ENCODE data around the gene MITF. TPM values are rescaled to one million over a fixed set of nuclear protein-coding genes. Genes with fewer than 3 reads are reported as not detected.

MITF gene
- total RNA-seq, 1 donor from 2014 or later, result 19.4 TPM

- Mint-ChIP-seq H3K4me3 (ENCODE audit: low read depth) (no peak overlapping the region), H3K9me3 (ENCODE audit: low read depth) (peaks cover 3% of the 10 kb centered on the region), H3K27me3 (no peaks in the 10 kb centered on the region), H3K4me1 (ENCODE audit: low read depth) (peaks cover 36% of the 10 kb centered on the region), H3K27ac (peak overlapping the region; percentile 32), H3K36me3 (ENCODE audit: insufficient read depth) (peaks cover 5% of the 10 kb centered on the region)
- no peak for TF ChIP-seq CTCF (IDR thresholded peaks at IDR 0.05; ENCODE audit: unreplicated experiment)
- DNase-seq (ENCODE audit: low spot score, unreplicated experiment), result no peak
Measured at GRCh38 chr3:69864766-69865165, 125.5 kb downstream of the MITF start.

GRCh38 chr3:69865925-69866679, 126.8 kb downstream of the MITF start:
- peaks cover 3% of the 10 kb centered on the region for H3K9me3 Mint-ChIP-seq (ENCODE audit: low read depth)
- no peak for TF ChIP-seq CTCF (IDR thresholded peaks at IDR 0.05; ENCODE audit: unreplicated experiment)
- peak; percentile 13 for DNase-seq (ENCODE audit: low spot score, unreplicated experiment)
- H3K36me3 Mint-ChIP-seq (ENCODE audit: insufficient read depth), result peaks cover 4% of the 10 kb centered on the region
- H3K4me3 Mint-ChIP-seq (ENCODE audit: low read depth), result peak overlapping the region; percentile 80
- H3K4me1 Mint-ChIP-seq (ENCODE audit: low read depth), result peaks cover 38% of the 10 kb centered on the region
- peak overlapping the region; percentile 94 for H3K27ac Mint-ChIP-seq
- no peaks in the 10 kb centered on the region for H3K27me3 Mint-ChIP-seq

- peaks cover 3% of the 10 kb centered on the region for H3K9me3 Mint-ChIP-seq (ENCODE audit: low read depth)
- H3K27ac Mint-ChIP-seq, result peak overlapping the region; percentile 94
- H3K36me3 Mint-ChIP-seq (ENCODE audit: insufficient read depth), result peaks cover 4% of the 10 kb centered on the region
- no peaks in the 10 kb centered on the region for H3K27me3 Mint-ChIP-seq
- TF ChIP-seq CTCF (IDR thresholded peaks at IDR 0.05; ENCODE audit: unreplicated experiment), result no peak
- DNase-seq (ENCODE audit: low spot score, unreplicated experiment), result no peak
- peak overlapping the region; percentile 80 for H3K4me3 Mint-ChIP-seq (ENCODE audit: low read depth)
- H3K4me1 Mint-ChIP-seq (ENCODE audit: low read depth), result peaks cover 40% of the 10 kb centered on the region
Measured at GRCh38 chr3:69866988-69867720, 127.9 kb downstream of the MITF start.

GRCh38 chr3:69867941-69868505, 128.8 kb downstream of the MITF start:
- Mint-ChIP-seq H3K9me3 (ENCODE audit: low read depth) (peaks cover 3% of the 10 kb centered on the region), H3K4me3 (ENCODE audit: low read depth) (peak overlapping the region; percentile 39), H3K27ac (peak overlapping the region; percentile 74), H3K36me3 (ENCODE audit: insufficient read depth) (peaks cover 4% of the 10 kb centered on the region), H3K4me1 (ENCODE audit: low read depth) (peaks cover 40% of the 10 kb centered on the region), H3K27me3 (no peaks in the 10 kb centered on the region)
- no peak for TF ChIP-seq CTCF (IDR thresholded peaks at IDR 0.05; ENCODE audit: unreplicated experiment)
- no peak for DNase-seq (ENCODE audit: low spot score, unreplicated experiment)

- H3K9me3 Mint-ChIP-seq (ENCODE audit: low read depth), result peaks cover 3% of the 10 kb centered on the region
- DNase-seq (ENCODE audit: low spot score, unreplicated experiment), result no peak
- peaks cover 40% of the 10 kb centered on the region for H3K4me1 Mint-ChIP-seq (ENCODE audit: low read depth)
- H3K27ac Mint-ChIP-seq, result peak overlapping the region; percentile 49
- TF ChIP-seq CTCF (IDR thresholded peaks at IDR 0.05; ENCODE audit: unreplicated experiment), result no peak
- no peaks in the 10 kb centered on the region for H3K27me3 Mint-ChIP-seq
- peaks cover 4% of the 10 kb centered on the region for H3K36me3 Mint-ChIP-seq (ENCODE audit: insufficient read depth)
- no peak overlapping the region for H3K4me3 Mint-ChIP-seq (ENCODE audit: low read depth)
Measured at GRCh38 chr3:69868841-69869420, 129.7 kb downstream of the MITF start.

Data from progenitor cell of endocrine pancreas (in vitro differentiated cells).